ENCODE data around the gene ZNF662. TPM values are rescaled to one million over a fixed set of nuclear protein-coding genes. Genes with fewer than 3 reads are reported as not detected.

The ZNF662 gene
- total RNA-seq, 1 experiment from 2014 or later: 0.04 TPM

- intact Hi-C loops (cut with micrococcal nuclease): no loop called here
- H3K4me3 ChIP-seq (ENCODE audit: low read length): no peak overlapping the region
- no peak for TF ChIP-seq EZH2phosphoT487 (IDR thresholded peaks at IDR 0.05; ENCODE audit: borderline replicate concordance, low read length)
- TF ChIP-seq, protein P1, sequence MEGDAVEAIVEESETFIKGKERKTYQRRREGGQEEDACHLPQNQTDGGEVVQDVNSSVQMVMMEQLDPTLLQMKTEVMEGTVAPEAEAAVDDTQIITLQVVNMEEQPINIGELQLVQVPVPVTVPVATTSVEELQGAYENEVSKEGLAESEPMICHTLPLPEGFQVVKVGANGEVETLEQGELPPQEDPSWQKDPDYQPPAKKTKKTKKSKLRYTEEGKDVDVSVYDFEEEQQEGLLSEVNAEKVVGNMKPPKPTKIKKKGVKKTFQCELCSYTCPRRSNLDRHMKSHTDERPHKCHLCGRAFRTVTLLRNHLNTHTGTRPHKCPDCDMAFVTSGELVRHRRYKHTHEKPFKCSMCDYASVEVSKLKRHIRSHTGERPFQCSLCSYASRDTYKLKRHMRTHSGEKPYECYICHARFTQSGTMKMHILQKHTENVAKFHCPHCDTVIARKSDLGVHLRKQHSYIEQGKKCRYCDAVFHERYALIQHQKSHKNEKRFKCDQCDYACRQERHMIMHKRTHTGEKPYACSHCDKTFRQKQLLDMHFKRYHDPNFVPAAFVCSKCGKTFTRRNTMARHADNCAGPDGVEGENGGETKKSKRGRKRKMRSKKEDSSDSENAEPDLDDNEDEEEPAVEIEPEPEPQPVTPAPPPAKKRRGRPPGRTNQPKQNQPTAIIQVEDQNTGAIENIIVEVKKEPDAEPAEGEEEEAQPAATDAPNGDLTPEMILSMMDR (conservative IDR thresholded peaks at IDR 0.05; ENCODE audit: low read depth, low read length): peak; percentile 61
- no peak overlapping the region for H3K9ac ChIP-seq (ENCODE audit: low read length)
- no peaks in the 10 kb centered on the region for H3K9me3 ChIP-seq (ENCODE audit: low read length)
- H3K4me2 ChIP-seq (ENCODE audit: low read length): no peak overlapping the region
- no peaks in the 10 kb centered on the region for H3K4me1 ChIP-seq (ENCODE audit: insufficient read depth, low read length)
- no TSS peak for BruUV-seq (replicated peaks)
- no peak overlapping the region for H2AFZ ChIP-seq (ENCODE audit: low read length)
- no peaks in the 10 kb centered on the region for H3K36me3 ChIP-seq (ENCODE audit: low read depth, low read length)
- POLR2A ChIA-PET (ENCODE audit: unreplicated experiment): no interaction called here
- H3K79me2 ChIP-seq (ENCODE audit: low read length): no peaks in the 10 kb centered on the region
- H3F3A ChIP-seq (ENCODE audit: low read length, unreplicated experiment): no peaks in the 10 kb centered on the region
- no peaks in the 10 kb centered on the region for H3K9me2 ChIP-seq (replicated peaks; ENCODE audit: low read length)
- no peak for ATAC-seq
- CTCF ChIA-PET: no interaction called here
- no peaks in the 10 kb centered on the region for H3K27me3 ChIP-seq (ENCODE audit: low read length)
- H3K27ac ChIP-seq (ENCODE audit: low read length): no peak overlapping the region
- DNase-seq: peak; percentile 10
- no peaks in the 10 kb centered on the region for H4K20me1 ChIP-seq (ENCODE audit: low read length)
Observed at GRCh38 chr3:42957573-42957972, 51.6 kb downstream of the ZNF662 start.

- Histone ChIP-seq H3K27ac (ENCODE audit: low read length) (no peak overlapping the region), H3K4me2 (ENCODE audit: low read length) (no peak overlapping the region), H2AFZ (ENCODE audit: low read length) (no peak overlapping the region), H4K20me1 (ENCODE audit: low read length) (no peaks in the 10 kb centered on the region), H3K4me3 (ENCODE audit: low read length) (no peak overlapping the region), H3K9ac (ENCODE audit: low read length) (no peak overlapping the region), H3K9me2 (replicated peaks; ENCODE audit: low read length) (no peaks in the 10 kb centered on the region), H3F3A (ENCODE audit: low read length, unreplicated experiment) (no peaks in the 10 kb centered on the region), H3K27me3 (ENCODE audit: low read length) (no peaks in the 10 kb centered on the region; the same call in 1 of the 2 replicates), H3K36me3 (ENCODE audit: low read depth, low read length) (no peaks in the 10 kb centered on the region), H3K9me3 (ENCODE audit: low read length) (no peaks in the 10 kb centered on the region), H3K4me1 (ENCODE audit: insufficient read depth, low read length) (no peaks in the 10 kb centered on the region), H3K79me2 (ENCODE audit: low read length) (no peaks in the 10 kb centered on the region)
- TF ChIP-seq EZH2phosphoT487 (IDR thresholded peaks at IDR 0.05; ENCODE audit: borderline replicate concordance, low read length) (no peak), EZH2 (IDR thresholded peaks at IDR 0.05; ENCODE audit: low read length, unreplicated experiment) (no peak)
- TF ChIP-seq, protein P1 (conservative IDR thresholded peaks at IDR 0.05; ENCODE audit: low read depth, low read length): no peak
- intact Hi-C loops (cut with micrococcal nuclease): loop anchor here (2.0 kb wide), 1 partner anchor 543 kb away; no protein-coding TSS in a partner anchor
- ATAC-seq (no peak), DNase-seq (peak; percentile 45)
- ChIA-PET POLR2A (ENCODE audit: unreplicated experiment) (no interaction called here), CTCF (no interaction called here)
- no TSS peak for BruUV-seq (replicated peaks)
Observed at GRCh38 chr3:42960282-42960681, 54.3 kb downstream of the ZNF662 start.

DNA sequence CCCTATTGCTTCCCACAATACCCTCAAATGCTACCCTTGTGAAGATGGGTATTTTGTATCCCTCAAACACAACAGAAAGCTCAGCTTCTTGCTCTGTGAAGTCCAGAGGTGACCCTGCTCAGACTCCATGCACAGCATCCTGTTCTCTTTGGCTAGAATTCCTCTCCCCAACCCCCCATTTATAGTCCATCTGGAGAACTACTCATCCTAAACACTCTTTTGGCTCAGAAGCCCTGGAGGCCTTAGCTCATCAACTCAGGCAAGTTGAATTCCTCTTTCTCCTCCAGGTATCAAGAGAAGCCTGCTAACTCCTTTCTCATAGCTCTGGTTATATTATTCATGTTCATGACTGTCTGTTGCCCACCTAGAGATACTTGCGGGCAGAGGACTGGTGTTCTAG, 54.8 kb downstream of the ZNF662 start:
- H3K27me3 ChIP-seq (ENCODE audit: low read length): no peaks in the 10 kb centered on the region; the same call in 1 of the 2 replicates
- H2AFZ ChIP-seq (ENCODE audit: low read length): no peak overlapping the region
- H3K79me2 ChIP-seq (ENCODE audit: low read length): no peaks in the 10 kb centered on the region
- no peaks in the 10 kb centered on the region for H3K4me1 ChIP-seq (ENCODE audit: insufficient read depth, low read length)
- ATAC-seq (no peak), DNase-seq (no peak)
- ChIA-PET POLR2A (ENCODE audit: unreplicated experiment) (no interaction called here), CTCF (interaction anchor here (1.4 to 1.9 kb wide), 2 partner anchors 201 to 571 kb away, joined by 4 to 5 read pairs; no protein-coding TSS in a partner anchor)
- no peaks in the 10 kb centered on the region for H4K20me1 ChIP-seq (ENCODE audit: low read length)
- no peak overlapping the region for H3K27ac ChIP-seq (ENCODE audit: low read length)
- no peak overlapping the region for H3K4me2 ChIP-seq (ENCODE audit: low read length)
- no peaks in the 10 kb centered on the region for H3K9me3 ChIP-seq (ENCODE audit: low read length)
- TF ChIP-seq EZH2phosphoT487 (IDR thresholded peaks at IDR 0.05; ENCODE audit: borderline replicate concordance, low read length) (no peak), EZH2 (IDR thresholded peaks at IDR 0.05; ENCODE audit: low read length, unreplicated experiment) (no peak)
- TF ChIP-seq, protein P1 (conservative IDR thresholded peaks at IDR 0.05; ENCODE audit: low read depth, low read length): no peak
- no TSS peak for BruUV-seq (replicated peaks)
- H3F3A ChIP-seq (ENCODE audit: low read length, unreplicated experiment): no peaks in the 10 kb centered on the region
- H3K4me3 ChIP-seq (ENCODE audit: low read length): no peak overlapping the region
- no peaks in the 10 kb centered on the region for H3K9me2 ChIP-seq (replicated peaks; ENCODE audit: low read length)
- H3K9ac ChIP-seq (ENCODE audit: low read length): no peak overlapping the region
- intact Hi-C loops (cut with micrococcal nuclease): loop anchor here (1.0 to 2.0 kb wide), 2 partner anchors 195 to 542 kb away; no protein-coding TSS in a partner anchor
- no peaks in the 10 kb centered on the region for H3K36me3 ChIP-seq (ENCODE audit: low read depth, low read length)

Measured in PC-3 (cell line).